K562 (cell line): ENCODE data around the gene CLDN5. TPM values are rescaled to one million over a fixed set of nuclear protein-coding genes. Genes with fewer than 3 reads are reported as not detected.
A peak's percentile ranks its signal among the peaks of the same experiment; 100 is the strongest.

Experiments used
- ATAC-seq: fragments of 200-7000 bp; cut with Tn5 transposase; 3 replicates; pipeline ENCODE4 v1.9.1; 2020; ENCODE audit warnings: moderate library complexity
- BruUV-seq: library from RNA; stranded (reverse); fragments of 400-500 nt; replicated peaks from 2 replicates; lab custom pipeline; 2021; lab: Mats Ljungman, UMichigan
- CTCF ChIA-PET: fragments of 300-600 bp; formaldehyde crosslinking; extraction: SDS; loops from one replicate; lab custom pipeline; 2021; ENCODE audit warnings: low intra/inter-chr PET ratio; lab: Yijun Ruan, JAX
- POLR2A ChIA-PET: fragments of 300-600, 350-650 bp; sonication (Branson Sonifier 250); formaldehyde crosslinking; extraction: SDS; loops from one replicate; lab custom pipeline; 2021; ENCODE audit warnings: antibody characterized with exemption, inconsistent platforms; lab: Yijun Ruan, JAX
- DNase-seq, 4 experiments: peaks; one replicate each; pipeline versions ENCODE4 v3.0.0 to v3.0.0-alpha.2; 2011 to 2018; ENCODE audit warnings: low spot score in 3 of 4, mixed read lengths in 3 of 4; ENCODE audit errors: extremely low read depth in 1 of 4
- FAIRE-seq: peaks from 2 replicates; lab custom pipeline; 2011; peaks lifted over from hg19 to GRCh38; lab: Jason Lieb, UNC
- H2AFZ ChIP-seq: 2 replicates; pipeline ENCODE4 v1.6.0; 2011; ENCODE audit warnings: low read depth, low read length, control low read depth, inconsistent platforms
- H3K27ac ChIP-seq: fragments of 200-600 bp; 3 replicates; pipeline ENCODE4 v1.8.0; 2011; ENCODE audit warnings: low read depth, mild to moderate bottlenecking, control low read depth, inconsistent platforms, low read length, moderate library complexity, mixed read lengths; ENCODE audit errors: extremely low read depth
- H3K27me3 ChIP-seq, 2 experiments: fragments of 300-600 bp in 1 of 2; 2 replicates in 1 of 2; 3 replicates in 1 of 2; pipeline versions ENCODE4 v1.6.0 to v1.8.0; 2011; ENCODE audit warnings: inconsistent platforms in 2 of 2, low read length in 2 of 2, mild to moderate bottlenecking in 1 of 2, mixed read lengths in 1 of 2, moderate library complexity in 1 of 2; ENCODE audit not compliant: control insufficient read depth in 2 of 2, insufficient read depth in 2 of 2
- H3K36me3 ChIP-seq: fragments of 300-600 bp; 3 replicates; pipeline ENCODE4 v1.8.0; 2011; ENCODE audit warnings: mild to moderate bottlenecking, low read length, inconsistent platforms; ENCODE audit not compliant: control insufficient read depth, insufficient read depth
- H3K4me1 ChIP-seq, 2 experiments: fragments of 200-600 bp in 1 of 2; replicated peaks in 1 of 2; 2 replicates in 1 of 2; 3 replicates in 1 of 2; pipeline versions ENCODE4 v1.5.1 to v1.8.0; 2011; ENCODE audit warnings: inconsistent platforms in 2 of 2, low read length in 2 of 2, mild to moderate bottlenecking in 1 of 2, mixed read lengths in 1 of 2, moderate library complexity in 1 of 2; ENCODE audit not compliant: control insufficient read depth in 2 of 2, insufficient read depth in 2 of 2
- H3K4me2 ChIP-seq: 2 replicates; pipeline ENCODE4 v1.6.1; 2011; ENCODE audit warnings: low read length, control low read depth, inconsistent platforms, mixed read lengths; ENCODE audit not compliant: insufficient read depth
- H3K4me3 ChIP-seq: fragments of 200-600 bp; sonication (generic), shearing (Covaris generic); 2 replicates; pipeline ENCODE4 v1.5.1; 2016; ENCODE audit warnings: control low read depth, inconsistent platforms
- H3K79me2 ChIP-seq: fragments of 200-600 bp; 3 replicates; pipeline ENCODE4 v1.8.0; 2011; ENCODE audit warnings: low read length, inconsistent platforms; ENCODE audit not compliant: control insufficient read depth, insufficient read depth
- H3K9ac ChIP-seq, 2 experiments: 2 replicates each; pipeline versions ENCODE4 v1.6.0 to v1.6.1; 2011; ENCODE audit warnings: low read depth in 2 of 2, low read length in 2 of 2, control low read depth in 1 of 2, inconsistent platforms in 1 of 2, mild to moderate bottlenecking in 1 of 2, mixed read lengths in 1 of 2; ENCODE audit not compliant: insufficient read depth in 1 of 2
- H3K9me1 ChIP-seq: one replicate; pipeline ENCODE4 v1.6.0; 2011; ENCODE audit warnings: inconsistent platforms, mild to moderate bottlenecking, low read length, moderate library complexity; ENCODE audit not compliant: control insufficient read depth, insufficient read depth
- H3K9me3 ChIP-seq: replicated peaks from 2 replicates; pipeline ENCODE4 v1.5.1; 2011; ENCODE audit warnings: low read depth, low read length, inconsistent platforms; ENCODE audit not compliant: control insufficient read depth, insufficient read depth
- H4K20me1 ChIP-seq: replicated peaks from 2 replicates; pipeline ENCODE4 v1.6.1; 2011; ENCODE audit warnings: low read length, inconsistent platforms, mixed read lengths; ENCODE audit not compliant: control insufficient read depth, insufficient read depth
- BHLHE40 ChIP-seq: IDR thresholded peaks from 2 replicates; pipeline ENCODE4 v1.6.1; 2011; ENCODE audit warnings: low read length, improper control_type of control experiment
- CAMTA2 ChIP-seq: fragments of 250-450 bp; sonication (Bioruptor Pico); conservative IDR thresholded peaks from 2 replicates; pipeline ENCODE4 v1.5.1; 2022
- ELF2 ChIP-seq: fragments of 250-450 bp; sonication (Bioruptor Pico); IDR thresholded peaks from 2 replicates; pipeline ENCODE4 v1.5.0; 2021; ENCODE audit warnings: mild to moderate bottlenecking
- EWSR1 ChIP-seq: fragments of 450-650 bp; IDR thresholded peaks from 2 replicates; pipeline ENCODE4 v1.6.1; 2018; ENCODE audit warnings: borderline replicate concordance, mild to moderate bottlenecking, low read depth, moderate library complexity; ENCODE audit not compliant: partially characterized antibody
- EZH2 ChIP-seq: IDR thresholded peaks from 2 replicates; pipeline ENCODE4 v1.6.1; 2012; ENCODE audit warnings: low read depth, mild to moderate bottlenecking, inconsistent platforms, low read length, borderline replicate concordance
- FIP1L1 ChIP-seq: fragments of 200-400 bp; formaldehyde crosslinking; IDR thresholded peaks from 2 replicates; pipeline ENCODE4 v1.6.1; 2018; ENCODE audit warnings: mild to moderate bottlenecking, low read depth, low read length; ENCODE audit not compliant: poor library complexity, severe bottlenecking
- FOXJ3 ChIP-seq: sonication (generic); formaldehyde crosslinking; IDR thresholded peaks from 2 replicates; pipeline ENCODE4 v1.4.0; 2020; ENCODE audit warnings: mild to moderate bottlenecking, missing genetic modification reagents
- HMGXB4 ChIP-seq: sonication (generic); formaldehyde crosslinking; IDR thresholded peaks from 2 replicates; pipeline ENCODE4 v1.8.1; 2023; ENCODE audit warnings: mild to moderate bottlenecking, missing genetic modification reagents
- HOXB6 ChIP-seq: fragments of 250-450 bp; sonication (Bioruptor Pico); IDR thresholded peaks from 2 replicates; pipeline ENCODE4 v1.5.1; 2022; ENCODE audit warnings: mild to moderate bottlenecking, borderline replicate concordance
- NELFE ChIP-seq: IDR thresholded peaks from 2 replicates; pipeline ENCODE4 v1.6.1; 2011; ENCODE audit warnings: mild to moderate bottlenecking; ENCODE audit not compliant: insufficient read depth, insufficient read length
- NFATC3 ChIP-seq: fragments of 450-650 bp; IDR thresholded peaks from 2 replicates; pipeline ENCODE4 v1.6.1; 2017; ENCODE audit warnings: mild to moderate bottlenecking
- NFE2 ChIP-seq: IDR thresholded peaks from 2 replicates; pipeline ENCODE4 v1.6.1; 2014; ENCODE audit warnings: antibody characterized with exemption, low read depth
- NR2F6 ChIP-seq: fragments of 450-650 bp; formaldehyde crosslinking; IDR thresholded peaks from 2 replicates; pipeline ENCODE4 v1.4.0; 2020; ENCODE audit warnings: mild to moderate bottlenecking
- POU5F1 ChIP-seq: fragments of 150-350 bp; IDR thresholded peaks from 2 replicates; pipeline ENCODE4 v1.6.1; 2014; ENCODE audit warnings: borderline replicate concordance, low read length, low read depth, mild to moderate bottlenecking; ENCODE audit not compliant: partially characterized antibody
- SUPT5H ChIP-seq: fragments of 450-650 bp; IDR thresholded peaks from 2 replicates; pipeline ENCODE4 v1.6.1; 2016
- whole genome bisulfite sequencing: fragments of 100-300 bp; shearing (Covaris generic); methylation state at CpG from one replicate; pipeline ENCODE4 v1.1.6; 2016; ENCODE audit warnings: low coverage, mixed read lengths; ENCODE audit not compliant: insufficient coverage; ENCODE audit errors: missing lambda C conversion rate; 5-methylcytosine and 5-hydroxymethylcytosine counted together
- in situ Hi-C: fragments of 300-500 bp; cut with MboI; formaldehyde crosslinking; loops from 4 replicates; pipeline ENCODE4 v1.15.0; 2018; ENCODE audit warnings: inconsistent platforms, mixed read lengths
- intact Hi-C: fragments of 100-400 bp; cut with micrococcal nuclease; formaldehyde crosslinking; loops from 2 replicates; pipeline ENCODE4 v1.14.2; 2022
- polyA plus RNA-seq, 8 experiments: library from polyadenylated mRNA; depleted of rRNA in 4 of 8; stranded (reverse) in 5 of 8; unstranded in 3 of 8; fragments of >200 nt; fragmentation: Nextera tagmentation in 2 of 8; fragmentation: Illumina TruSeq in 1 of 8; extraction: Ambion mirVana in 2 of 8; extraction: Trizol in 1 of 8; gene quantifications; 2 replicates each; pipeline versions ENCODE4 v1.2.1 to v1.2.3, GENCODE V29; 2011 to 2014; ENCODE audit warnings: inconsistent platforms in 1 of 8, missing spikeins in 1 of 8
- total RNA-seq, 7 experiments: library from RNA; depleted of rRNA in 6 of 7; stranded (reverse); fragments of >200 nt in 6 of 7; fragmentation: Illumina TruSeq in 2 of 7; extraction: Trizol in 2 of 7; gene quantifications; 2 replicates each; pipeline versions ENCODE4 v1.2.1 to v1.2.3, GENCODE V29; 2011 to 2021; ENCODE audit warnings: low replicate concordance in 1 of 7
- TF ChIP-seq, protein P1 (sequence below): IDR thresholded peaks from 2 replicates; pipeline ENCODE4 v1.6.1; 2011; ENCODE audit warnings: borderline replicate concordance, low read depth, mild to moderate bottlenecking, moderate library complexity, low read length; ENCODE audit not compliant: insufficient read depth, poor library complexity, severe bottlenecking
- TF ChIP-seq, protein P2 (sequence below): fragments of 250-450 bp; sonication (Bioruptor Pico); IDR thresholded peaks from 2 replicates; pipeline ENCODE4 v1.8.0; 2021; ENCODE audit warnings: moderate library complexity, mild to moderate bottlenecking, inconsistent platforms

CLDN5 gene
- total and polyA plus RNA-seq, 9 of the 15 experiments (the other 6 are each of a cell fraction or from before 2014, with no cell fraction given): 0.20 TPM; not detected in 8

DNA sequence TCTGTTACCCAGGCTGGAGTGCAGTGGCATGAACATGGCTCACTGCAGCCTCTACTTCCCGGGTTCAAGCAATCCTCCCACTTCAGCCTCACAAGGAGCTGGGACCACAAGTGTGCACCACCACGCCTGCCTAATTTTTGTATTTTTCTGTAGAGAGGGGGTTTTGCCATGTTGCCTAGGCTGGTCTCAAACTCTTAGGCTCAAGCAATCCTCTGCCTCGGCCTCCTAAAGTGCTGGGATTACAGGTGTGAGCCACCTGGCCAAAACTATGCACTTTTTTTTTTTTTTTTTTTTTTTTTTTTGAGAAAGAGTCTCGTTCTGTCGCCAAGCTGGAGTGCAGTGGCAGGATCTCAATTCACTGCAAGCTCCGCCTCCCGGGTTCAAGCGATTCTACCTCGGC lies 12.4 kb upstream of the CLDN5 start (continued):
- TF ChIP-seq NR2F6 (CRISPR knock-in tag): no peak
- TF ChIP-seq NELFE: no peak
- TF ChIP-seq BHLHE40: no peak
- no peak for TF ChIP-seq HOXB6 (CRISPR knock-in tag)
- TF ChIP-seq FOXJ3 (CRISPR knock-in tag): 0 out of 2 replicates have a peak, but pooled peaks have one; percentile 5
- TF ChIP-seq HMGXB4 (CRISPR knock-in tag): 0 out of 2 replicates have a peak, but pooled peaks have one; percentile 45
- TF ChIP-seq POU5F1: no peak
- TF ChIP-seq SUPT5H: no peak

DNA sequence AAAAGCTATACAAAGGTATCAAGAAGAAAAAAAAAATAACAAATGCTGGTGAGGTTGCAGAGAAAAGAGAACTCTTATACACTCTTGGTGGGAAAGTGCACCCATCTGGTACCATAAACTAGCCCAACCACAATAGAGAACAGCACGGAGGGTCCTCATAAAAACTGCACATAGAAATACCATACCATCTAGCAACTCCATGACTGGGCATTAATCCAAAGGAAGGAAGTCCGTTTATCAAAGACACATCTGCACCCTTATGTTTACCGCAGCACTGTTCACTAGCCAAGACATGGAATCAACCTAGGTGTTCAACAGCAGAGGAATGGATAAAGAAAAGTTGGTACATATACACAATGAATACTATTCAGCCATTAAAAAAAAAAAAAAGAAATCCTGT lies 10.8 kb upstream of the CLDN5 start:
- Histone ChIP-seq H3K27me3 (peaks cover 58 to 63% of the 10 kb centered on the region in 2 experiments; a peak in 4 of 5 replicates), H3K4me3 (no peak overlapping the region), H3K27ac (no peak overlapping the region), H3K4me1 (no peaks in the 10 kb centered on the region), H3K9me1 (no peaks in the 10 kb centered on the region), H3K4me2 (no peak overlapping the region), H3K9ac (no peak overlapping the region), H3K36me3 (no peaks in the 10 kb centered on the region), H3K9me3 (no peaks in the 10 kb centered on the region), H4K20me1 (no peaks in the 10 kb centered on the region), H2AFZ (no peak overlapping the region), H3K79me2 (no peaks in the 10 kb centered on the region)
- POLR2A ChIA-PET: interaction anchor here (0.9 kb wide), 1 partner anchor 27 kb away, joined by 4 read pairs; no protein-coding TSS in a partner anchor
- BruUV-seq: no TSS peak
- peak; percentile 37 for FAIRE-seq
- in situ Hi-C loops (no loop called here), intact Hi-C loops (no loop called here)
- peak; percentile 31; the same call in 2 of the 3 replicates for ATAC-seq
- CTCF ChIA-PET: no interaction called here
- no peak for DNase-seq
- whole genome bisulfite sequencing: 3% methylated on average over 3 of the region's 3 CpGs
- TF ChIP-seq ELF2 (CRISPR knock-in tag) (0 out of 2 replicates have a peak, but pooled peaks have one; percentile 58), FIP1L1 (no peak), NFATC3 (no peak), NFE2 (peak; percentile 76), EWSR1 (no peak), EZH2 (peak; percentile 40; the same call in 1 of the 2 replicates), CAMTA2 (CRISPR knock-in tag) (0 out of 2 replicates have a peak, but pooled peaks have one; percentile 59)
- TF ChIP-seq, protein P1, sequence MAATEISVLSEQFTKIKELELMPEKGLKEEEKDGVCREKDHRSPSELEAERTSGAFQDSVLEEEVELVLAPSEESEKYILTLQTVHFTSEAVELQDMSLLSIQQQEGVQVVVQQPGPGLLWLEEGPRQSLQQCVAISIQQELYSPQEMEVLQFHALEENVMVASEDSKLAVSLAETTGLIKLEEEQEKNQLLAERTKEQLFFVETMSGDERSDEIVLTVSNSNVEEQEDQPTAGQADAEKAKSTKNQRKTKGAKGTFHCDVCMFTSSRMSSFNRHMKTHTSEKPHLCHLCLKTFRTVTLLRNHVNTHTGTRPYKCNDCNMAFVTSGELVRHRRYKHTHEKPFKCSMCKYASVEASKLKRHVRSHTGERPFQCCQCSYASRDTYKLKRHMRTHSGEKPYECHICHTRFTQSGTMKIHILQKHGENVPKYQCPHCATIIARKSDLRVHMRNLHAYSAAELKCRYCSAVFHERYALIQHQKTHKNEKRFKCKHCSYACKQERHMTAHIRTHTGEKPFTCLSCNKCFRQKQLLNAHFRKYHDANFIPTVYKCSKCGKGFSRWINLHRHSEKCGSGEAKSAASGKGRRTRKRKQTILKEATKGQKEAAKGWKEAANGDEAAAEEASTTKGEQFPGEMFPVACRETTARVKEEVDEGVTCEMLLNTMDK: no peak
- TF ChIP-seq, protein P2, sequence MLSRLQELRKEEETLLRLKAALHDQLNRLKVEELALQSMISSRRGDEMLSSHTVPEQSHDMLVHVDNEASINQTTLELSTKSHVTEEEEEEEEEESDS (CRISPR knock-in tag): no peak
